GM12892 (cell line): Measurements from ENCODE around the gene CLDN20.
A peak's percentile ranks its signal among the peaks of the same experiment; 100 is the strongest.
"Not testable (repeated sequence)": the region's sequence is repeated elsewhere in the genome, so short reads cannot be mapped to it uniquely, and the experiment has no call there.

Experiments used
- DNase-seq: peaks from one replicate; pipeline ENCODE4 v3.0.0; 2011; ENCODE audit not compliant: insufficient read length
- FAIRE-seq: peaks from 2 replicates; lab custom pipeline; 2011; peaks lifted over from hg19 to GRCh38; lab: Jason Lieb, UNC
- POLR2A ChIP-seq: IDR thresholded peaks from 2 replicates; pipeline ENCODE4 v1.6.1; 2011; ENCODE audit warnings: low read depth, low read length, control low read depth
- POLR2AphosphoS5 ChIP-seq: IDR thresholded peaks from 2 replicates; pipeline ENCODE4 v1.6.1; 2011; ENCODE audit warnings: low read depth, low read length, control low read depth
- TAF1 ChIP-seq: IDR thresholded peaks from 2 replicates; pipeline ENCODE4 v1.6.1; 2011; ENCODE audit warnings: low read depth, mild to moderate bottlenecking, control low read depth, low read length, borderline replicate concordance

The CLDN20 gene

GRCh38 chr6:155292711-155293110 lies 28.9 kb downstream of the CLDN20 start:
- DNase-seq (no peak), FAIRE-seq (no peak)
- TF ChIP-seq POLR2A (no peak), POLR2AphosphoS5 (no peak), TAF1 (no peak)

GRCh38 chr6:155297669-155298068 lies 33.9 kb downstream of the CLDN20 start:
- TF ChIP-seq POLR2AphosphoS5 (no peak), POLR2A (no peak), TAF1 (no peak)
- no peak for DNase-seq
- no peak for FAIRE-seq

GRCh38 chr6:155301867-155302266 lies 38.1 kb downstream of the CLDN20 start:
- FAIRE-seq (no peak), DNase-seq (no peak)
- TF ChIP-seq POLR2AphosphoS5 (no peak), TAF1 (no peak), POLR2A (no peak)

GRCh38 chr6:155303361-155303870 lies 39.6 kb downstream of the CLDN20 start:
- DNase-seq (no peak), FAIRE-seq (no peak)
- TF ChIP-seq POLR2A, result no peak
- no peak for TF ChIP-seq POLR2AphosphoS5
- no peak for TF ChIP-seq TAF1

- FAIRE-seq (peak; percentile 30), DNase-seq (no peak)
- TF ChIP-seq POLR2AphosphoS5 (no peak), TAF1 (no peak), POLR2A (no peak)
These were observed 43.1 kb downstream of the CLDN20 start for GRCh38 chr6:155306958-155307357.

GRCh38 chr6:155309150-155309549 lies 45.3 kb downstream of the CLDN20 start:
- DNase-seq (no peak), FAIRE-seq (no peak)
- TF ChIP-seq POLR2AphosphoS5 (no peak), POLR2A (no peak), TAF1 (no peak)

GRCh38 chr6:155310596-155310995 lies 46.8 kb downstream of the CLDN20 start:
- FAIRE-seq (no peak), DNase-seq (no peak)
- no peak for TF ChIP-seq POLR2AphosphoS5
- TF ChIP-seq POLR2A, result no peak
- TF ChIP-seq TAF1, result no peak

GRCh38 chr6:155311086-155311485 lies 47.3 kb downstream of the CLDN20 start:
- no peak for DNase-seq
- no peak for FAIRE-seq
- TF ChIP-seq POLR2AphosphoS5, result no peak
- TF ChIP-seq POLR2A, result no peak
- TF ChIP-seq TAF1, result no peak

- FAIRE-seq, result peak; percentile 17
- DNase-seq, result no peak
- no peak for TF ChIP-seq POLR2AphosphoS5
- no peak for TF ChIP-seq POLR2A
- no peak for TF ChIP-seq TAF1
These were observed 47.8 kb downstream of the CLDN20 start for GRCh38 chr6:155311583-155311982.

- not testable (repeated sequence) for FAIRE-seq, DNase-seq
These were observed 49.1 kb downstream of the CLDN20 start for GRCh38 chr6:155312950-155313349.

GRCh38 chr6:155313602-155314091 lies 49.8 kb downstream of the CLDN20 start:
- FAIRE-seq (peak; percentile 48), DNase-seq (no peak)
- no peak for TF ChIP-seq POLR2A
- TF ChIP-seq TAF1, result no peak
- no peak for TF ChIP-seq POLR2AphosphoS5

GRCh38 chr6:155314092-155314772 lies 50.4 kb downstream of the CLDN20 start, which contains the start of gene TFB1M:
Gene TFB1M (minus strand): TSS chr6:155314484. CDS start chr6:155314428, 56 bp downstream.
- TF ChIP-seq TAF1 (0 out of 2 replicates have a peak, but pooled peaks have one; percentile 15), POLR2A (peak; percentile 87), POLR2AphosphoS5 (peak; percentile 93)
- peak; percentile 100 for FAIRE-seq

GRCh38 chr6:155314773-155315515 lies 51.1 kb downstream of the CLDN20 start:
- no peak for DNase-seq
- TF ChIP-seq TAF1 (no peak), POLR2A (peak; percentile 67)
- peak; percentile 94 for FAIRE-seq

More at GRCh38 chr6:155314092-155314772, 50.4 kb downstream of the CLDN20 start, which contains the start of gene TFB1M:
- peak; percentile 62 for DNase-seq
